ACC112 (cell line): Measurements from ENCODE around the gene KRTAP4-1.
"Not testable (repeated sequence)": the region's sequence is repeated elsewhere in the genome, so short reads cannot be mapped to it uniquely, and the experiment has no call there.

ENCODE experiments used
- H2AFZ ChIP-seq: fragments of 200-600 bp; sonication (generic); one replicate; pipeline ENCODE4 v1.6.0; 2017; ENCODE audit warnings: antibody characterized with exemption, low read length; ENCODE audit not compliant: unreplicated experiment
- H3K27ac ChIP-seq: fragments of 200-600 bp; sonication (generic); 2 replicates; pipeline ENCODE4 v1.5.1; 2014; ENCODE audit warnings: low read depth, mild to moderate bottlenecking, antibody characterized with exemption, low read length, moderate library complexity
- H3K27me3 ChIP-seq: fragments of 200-600 bp; sonication (generic); 2 replicates; pipeline ENCODE4 v1.6.1; 2014; ENCODE audit warnings: mild to moderate bottlenecking, antibody characterized with exemption, low read length, moderate library complexity, mixed read lengths; ENCODE audit not compliant: insufficient read depth
- H3K36me3 ChIP-seq: fragments of 200-600 bp; sonication (generic); 2 replicates; pipeline ENCODE4 v1.6.1; 2016; ENCODE audit warnings: mild to moderate bottlenecking, antibody characterized with exemption, low read length, moderate library complexity, mixed read lengths; ENCODE audit not compliant: insufficient read depth
- H3K4me1 ChIP-seq: fragments of 200-600 bp; sonication (generic); one replicate; pipeline ENCODE4 v1.6.1; 2016; ENCODE audit warnings: low read length, mixed read lengths; ENCODE audit not compliant: insufficient read depth, unreplicated experiment, control insufficient read depth
- H3K4me3 ChIP-seq: fragments of 200-600 bp; sonication (generic); 2 replicates; pipeline ENCODE4 v1.5.1; 2014; ENCODE audit warnings: mild to moderate bottlenecking, low read depth, low read length
- H3K79me2 ChIP-seq: fragments of 200-600 bp; sonication (generic); one replicate; pipeline ENCODE4 v1.6.0; 2016; ENCODE audit warnings: low read length; ENCODE audit not compliant: control insufficient read depth, unreplicated experiment, insufficient read depth

KRTAP4-1 gene

DNA sequence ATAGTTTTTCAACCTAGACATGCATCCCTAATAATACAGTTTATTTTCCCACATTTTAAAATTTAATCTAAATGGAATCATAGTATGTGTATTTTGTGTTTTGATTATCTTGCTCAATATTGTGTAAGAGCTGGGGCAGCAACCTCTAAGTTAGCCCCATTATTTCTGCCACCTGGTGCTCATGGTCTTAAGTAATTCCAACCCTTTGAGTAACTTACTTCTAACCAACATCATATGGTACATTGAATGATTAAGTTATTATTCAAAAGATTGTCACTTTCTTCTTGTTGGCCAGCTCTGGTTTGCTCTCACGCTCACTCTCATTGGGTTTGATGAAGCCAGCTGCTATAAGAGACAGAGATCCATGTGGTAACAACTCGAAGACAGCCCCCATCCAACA, 12.8 kb downstream of the KRTAP4-1 start:
- no peak overlapping the region for H2AFZ ChIP-seq
- H3K4me1 ChIP-seq: no peaks in the 10 kb centered on the region
- no peaks in the 10 kb centered on the region for H3K27me3 ChIP-seq
- H3K36me3 ChIP-seq: no peaks in the 10 kb centered on the region
- no peak overlapping the region for H3K27ac ChIP-seq
- no peak overlapping the region for H3K4me3 ChIP-seq
- no peaks in the 10 kb centered on the region for H3K79me2 ChIP-seq

DNA sequence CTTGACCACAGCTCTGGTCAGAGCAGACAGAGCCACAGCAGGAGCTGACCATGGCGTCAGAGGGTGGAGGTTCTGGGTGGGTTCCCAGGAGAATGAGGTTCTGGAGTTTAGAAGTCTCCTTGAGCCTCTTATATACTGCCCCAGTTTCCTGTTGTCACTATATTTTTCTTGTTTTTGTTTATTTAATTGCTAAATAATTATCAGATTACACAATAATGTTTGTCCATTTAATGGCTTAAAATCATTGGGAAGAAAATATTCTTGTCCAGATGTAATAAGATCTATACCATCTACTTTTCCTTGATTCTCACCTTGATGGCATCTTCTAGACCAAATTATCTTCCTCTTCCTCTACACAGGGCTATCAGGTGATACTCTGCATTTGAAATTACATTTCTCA, 16.6 kb downstream of the KRTAP4-1 start, which contains the start of gene KRTAP4-3:
Gene KRTAP4-3 (minus strand): TSS at position 101 of the 400 bp plus-strand sequence. CDS start 49 bp downstream, at position 52.
- no peak within 1 kb of the TSS for H3K4me3 ChIP-seq
- H2AFZ ChIP-seq: no peak within 1 kb of the TSS
- no peaks in the 10 kb centered on the region for H3K36me3 ChIP-seq
- H3K4me1 ChIP-seq: no peaks in the 10 kb centered on the region
- H3K79me2 ChIP-seq: no peaks in the 10 kb centered on the region
- no peak within 1 kb of the TSS for H3K27ac ChIP-seq
- H3K27me3 ChIP-seq: no peaks in the 10 kb centered on the region

DNA sequence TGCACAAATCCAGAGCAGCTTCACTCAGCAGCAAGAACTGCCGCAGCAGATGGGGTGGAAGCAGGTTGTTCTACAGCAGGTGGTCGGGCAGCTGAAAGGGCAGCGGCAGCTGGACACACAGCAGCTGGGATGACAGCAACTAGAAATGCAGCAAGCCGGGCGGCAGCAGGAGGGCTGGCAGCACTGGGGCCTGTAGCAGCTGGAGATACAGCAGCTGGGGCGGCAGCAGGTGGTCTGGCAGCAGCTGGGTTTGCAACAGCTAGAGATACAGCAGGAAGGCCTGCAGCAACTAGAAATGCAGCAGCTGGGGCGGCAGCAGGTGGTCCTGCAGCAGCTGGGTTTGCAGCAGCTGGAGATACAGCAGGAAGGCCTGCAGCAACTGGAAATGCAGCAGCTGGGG, 17.1 kb downstream of the KRTAP4-1 start:
- Histone ChIP-seq H3K4me1 (no peaks in the 10 kb centered on the region), H3K4me3 (no peak overlapping the region), H2AFZ (no peak overlapping the region), H3K36me3 (no peaks in the 10 kb centered on the region), H3K79me2 (no peaks in the 10 kb centered on the region), H3K27ac (no peak overlapping the region), H3K27me3 (no peaks in the 10 kb centered on the region)

DNA sequence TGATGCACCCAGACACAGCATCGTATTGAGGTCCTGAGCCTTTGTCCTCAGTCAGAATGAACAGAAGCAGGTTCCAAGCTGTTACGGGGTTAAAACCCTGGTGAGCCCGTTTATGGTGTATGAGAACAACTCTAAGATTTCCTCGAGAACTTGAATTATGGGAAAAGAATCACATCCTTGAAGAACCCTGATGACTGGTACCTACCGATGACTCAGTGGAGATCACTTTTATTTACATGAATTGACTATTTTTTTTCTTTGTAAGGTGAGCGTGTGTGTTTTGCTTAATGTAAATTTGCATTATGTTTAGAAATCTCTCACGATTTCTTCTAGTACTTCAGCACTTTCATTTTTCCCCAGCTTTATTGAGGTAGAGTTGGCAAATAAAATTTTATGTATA, 20.9 kb downstream of the KRTAP4-1 start:
- H3K4me3 ChIP-seq: no peak overlapping the region
- no peak overlapping the region for H3K27ac ChIP-seq
- H3K27me3 ChIP-seq: no peaks in the 10 kb centered on the region
- no peaks in the 10 kb centered on the region for H3K36me3 ChIP-seq
- no peaks in the 10 kb centered on the region for H3K79me2 ChIP-seq
- no peak overlapping the region for H2AFZ ChIP-seq
- H3K4me1 ChIP-seq: no peaks in the 10 kb centered on the region

DNA sequence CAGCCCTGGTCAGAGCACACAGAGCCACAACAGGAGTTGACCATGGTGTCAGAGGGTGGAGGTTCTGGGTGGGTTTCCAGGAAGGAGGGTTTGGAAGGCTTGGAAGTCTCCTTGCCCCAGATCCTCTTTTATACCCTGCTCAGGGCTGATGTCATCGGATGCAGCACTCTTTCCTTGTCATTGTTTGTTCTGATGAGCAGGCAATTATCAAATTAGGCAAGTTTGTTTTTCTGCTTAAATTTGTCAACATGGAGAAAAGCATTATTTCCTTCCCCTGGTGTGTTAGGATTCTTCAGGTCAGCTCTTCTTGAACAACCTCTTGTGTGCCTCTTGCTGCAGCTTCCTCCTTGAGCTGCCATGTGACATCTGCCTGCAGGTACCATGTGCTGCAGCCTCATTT, 24.1 kb downstream of the KRTAP4-1 start, which contains the start of gene KRTAP4-4:
Gene KRTAP4-4 (minus strand): TSS at position 101 of the 400 bp plus-strand sequence. CDS start 57 bp downstream, at position 44.
- Histone ChIP-seq H3K79me2 (no peaks in the 10 kb centered on the region), H3K4me3 (no peak within 1 kb of the TSS), H2AFZ (no peak within 1 kb of the TSS), H3K4me1 (no peaks in the 10 kb centered on the region), H3K27ac (no peak within 1 kb of the TSS), H3K36me3 (no peaks in the 10 kb centered on the region), H3K27me3 (no peaks in the 10 kb centered on the region)

DNA sequence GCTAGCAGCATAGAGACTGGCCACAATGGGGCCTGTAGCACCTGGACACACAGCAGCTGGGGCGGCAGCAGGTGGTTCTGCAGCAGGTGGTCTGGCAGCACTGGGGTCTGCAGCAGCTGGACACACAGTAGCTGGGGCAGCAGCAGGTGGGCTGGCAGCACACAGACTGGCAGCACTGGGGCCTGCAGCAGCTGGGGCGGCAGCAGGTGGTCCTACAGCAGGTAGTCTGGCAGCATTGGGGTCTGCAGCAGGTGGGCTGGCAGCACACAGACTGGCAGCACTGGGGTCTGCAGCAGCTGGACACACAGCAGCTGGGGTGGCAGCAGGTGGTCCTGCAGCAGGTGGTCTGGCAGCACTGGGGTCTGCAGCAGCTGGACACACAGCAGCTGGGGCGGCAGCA, 24.5 kb downstream of the KRTAP4-1 start:
- H3K27ac ChIP-seq, H3K36me3 ChIP-seq, H3K27me3 ChIP-seq, H3K79me2 ChIP-seq, H2AFZ ChIP-seq, H3K4me3 ChIP-seq, H3K4me1 ChIP-seq: not testable (repeated sequence)

DNA sequence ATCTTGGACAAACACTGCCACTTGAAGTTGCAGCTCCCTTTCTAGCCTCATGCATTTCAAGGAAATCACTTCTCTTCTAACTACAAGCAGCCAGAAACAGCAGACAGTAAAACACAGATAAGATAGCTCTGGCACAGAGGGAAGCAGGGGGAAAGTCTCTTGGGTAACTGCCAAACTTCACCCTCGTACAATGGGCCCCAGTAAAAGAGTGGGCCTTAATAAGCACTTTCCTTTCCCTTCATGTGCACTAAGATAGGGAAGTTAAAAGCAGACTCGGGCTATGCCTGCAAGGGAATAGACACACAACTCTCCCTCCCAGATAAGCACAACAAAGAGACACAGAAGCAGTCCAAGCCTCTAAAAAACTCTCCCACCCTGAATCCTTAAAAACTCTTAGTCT, 30.9 kb downstream of the KRTAP4-1 start:
- Histone ChIP-seq H3K4me1 (no peaks in the 10 kb centered on the region), H3K36me3 (no peaks in the 10 kb centered on the region), H3K27ac (no peak overlapping the region), H3K79me2 (no peaks in the 10 kb centered on the region), H3K27me3 (no peaks in the 10 kb centered on the region), H2AFZ (no peak overlapping the region), H3K4me3 (no peak overlapping the region)

DNA sequence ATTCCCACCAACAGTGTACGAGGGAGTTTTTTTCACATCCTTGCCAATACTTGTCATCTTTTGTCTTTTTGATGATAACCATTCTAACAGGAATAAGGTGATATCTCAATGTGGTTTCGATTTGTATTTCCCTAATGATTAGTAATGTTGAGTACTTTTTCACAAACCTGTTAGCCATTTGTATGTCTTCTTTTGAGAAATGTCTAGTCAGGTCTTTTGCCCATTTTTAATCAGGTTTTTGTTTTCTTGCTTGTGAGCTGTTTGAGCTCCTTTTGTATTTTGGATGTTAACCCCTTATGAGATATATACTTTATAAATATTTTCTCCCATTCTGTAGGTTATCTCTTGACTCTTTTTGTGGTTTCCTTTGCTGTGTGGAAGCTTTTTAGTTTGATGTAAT, 33.2 kb downstream of the KRTAP4-1 start:
- Histone ChIP-seq H3K27ac (no peak overlapping the region), H2AFZ (peak overlapping the region; percentile 52), H3K4me3 (peak overlapping the region; percentile 29; the same call in 1 of the 2 replicates), H3K4me1 (no peaks in the 10 kb centered on the region), H3K27me3 (no peaks in the 10 kb centered on the region), H3K79me2 (no peaks in the 10 kb centered on the region), H3K36me3 (no peaks in the 10 kb centered on the region)

DNA sequence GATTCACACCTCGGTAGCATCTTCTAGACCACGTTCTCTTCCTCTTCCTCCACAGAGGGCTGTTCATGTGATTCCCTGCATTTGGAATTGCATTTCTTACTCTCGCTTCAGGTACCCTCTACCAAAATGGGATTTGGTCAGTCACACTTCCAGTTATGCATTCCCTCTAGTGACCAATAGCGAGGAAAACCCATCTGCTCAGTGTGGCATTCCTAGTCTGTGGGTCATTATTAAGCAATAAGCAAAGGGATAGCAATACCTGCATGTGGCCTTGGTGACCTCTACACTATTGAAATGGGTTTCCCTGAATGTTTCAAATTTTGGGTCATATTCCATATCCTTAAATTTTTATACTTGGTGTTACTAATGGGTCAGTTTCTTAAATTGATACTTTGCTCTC, 34.7 kb downstream of the KRTAP4-1 start:
- no peak overlapping the region for H3K27ac ChIP-seq
- H3K4me1 ChIP-seq: no peaks in the 10 kb centered on the region
- no peaks in the 10 kb centered on the region for H3K36me3 ChIP-seq
- H3K4me3 ChIP-seq: no peak overlapping the region
- no peaks in the 10 kb centered on the region for H3K27me3 ChIP-seq
- no peak overlapping the region for H2AFZ ChIP-seq
- H3K79me2 ChIP-seq: no peaks in the 10 kb centered on the region

DNA sequence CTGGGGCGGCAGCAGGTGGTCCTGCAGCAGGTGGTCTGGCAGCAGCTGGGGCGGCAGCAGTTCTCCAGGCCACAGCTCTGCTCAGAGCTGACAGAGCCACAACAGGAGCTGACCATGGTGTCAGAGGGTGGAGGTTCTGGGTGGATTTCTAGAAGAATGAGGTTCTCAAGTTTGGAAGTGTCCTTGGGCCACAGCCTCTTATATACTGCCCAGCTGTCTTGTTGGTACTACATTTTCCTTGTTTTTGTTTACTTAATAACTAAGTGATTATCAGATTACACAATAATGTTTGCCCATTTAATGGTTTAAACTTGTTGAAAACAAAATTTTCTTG, 35.1 kb downstream of the KRTAP4-1 start, which contains the start of gene KRTAP4-5:
Gene KRTAP4-5 (minus strand): TSS at position 174 of the 334 bp plus-strand sequence. CDS start 58 bp downstream, at position 116.
- no peaks in the 10 kb centered on the region for H3K4me1 ChIP-seq
- no peak within 1 kb of the TSS for H2AFZ ChIP-seq
- H3K36me3 ChIP-seq: no peaks in the 10 kb centered on the region
- no peak within 1 kb of the TSS for H3K4me3 ChIP-seq
- H3K79me2 ChIP-seq: no peaks in the 10 kb centered on the region
- H3K27ac ChIP-seq: no peak within 1 kb of the TSS
- no peaks in the 10 kb centered on the region for H3K27me3 ChIP-seq

DNA sequence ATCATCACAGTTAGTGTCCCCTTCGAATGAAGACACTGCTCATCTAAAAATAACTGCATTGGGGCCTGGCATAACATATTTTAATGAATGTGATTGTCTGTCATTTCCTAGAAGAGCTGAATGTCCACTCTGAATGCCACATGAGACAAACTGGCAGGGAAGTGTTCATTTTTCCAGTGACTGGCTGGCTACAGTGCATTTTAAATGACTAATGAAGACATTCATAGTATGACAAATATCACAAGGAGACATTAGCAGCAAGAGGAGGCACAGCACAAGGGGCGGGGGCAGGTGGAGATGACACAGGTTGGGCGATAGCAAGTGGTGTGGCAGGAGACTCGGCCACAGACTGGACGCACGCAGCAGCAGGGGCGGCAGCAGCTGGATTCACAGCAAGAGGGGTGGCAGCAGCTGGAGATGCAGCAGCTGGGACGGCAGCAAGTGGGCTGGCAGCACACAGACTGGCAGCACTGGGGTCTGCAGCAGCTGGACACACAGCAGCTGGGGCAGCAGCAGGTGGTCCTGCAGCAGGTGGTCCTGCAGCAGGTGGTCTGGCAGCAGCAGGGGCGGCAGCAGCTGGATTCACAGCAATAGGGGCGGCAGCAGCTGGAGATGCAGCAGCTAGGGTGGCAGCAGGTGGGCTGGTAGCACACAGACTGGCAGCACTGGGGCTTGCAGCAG, 35.6 kb downstream of the KRTAP4-1 start:
- not testable (repeated sequence) for H3K79me2 ChIP-seq, H3K36me3 ChIP-seq, H3K27ac ChIP-seq, H3K4me1 ChIP-seq, H2AFZ ChIP-seq, H3K27me3 ChIP-seq, H3K4me3 ChIP-seq
